SK-N-MC (cell line): Measurements from ENCODE around the gene PRMT7.

Experiments used
- DNase-seq: peaks from one replicate; pipeline ENCODE4 v3.0.0-alpha.2; 2011; ENCODE audit warnings: low read depth, low spot score
- H3K27ac ChIP-seq: fragments of 200-600 bp; sonication (generic); 2 replicates; pipeline ENCODE4 v1.5.1; 2016; ENCODE audit warnings: mixed run types
- H3K36me3 ChIP-seq: fragments of 200-600 bp; sonication (generic); 2 replicates; pipeline ENCODE4 v1.6.1; 2017; ENCODE audit warnings: antibody characterized with exemption, low read length, mixed read lengths; ENCODE audit not compliant: insufficient read depth
- H3K4me3 ChIP-seq: fragments of 200-600 bp; sonication (generic); 2 replicates; pipeline ENCODE4 v1.5.1; 2016
- H3K9ac ChIP-seq: fragments of 200-600 bp; sonication (generic); 2 replicates; pipeline ENCODE4 v1.8.0; 2017; ENCODE audit warnings: mixed run types, mixed read lengths; ENCODE audit not compliant: insufficient read length
- H3K9me3 ChIP-seq: fragments of 200-600 bp; sonication (generic); 2 replicates; pipeline ENCODE4 v1.6.1; 2017; ENCODE audit warnings: low read depth, mild to moderate bottlenecking, antibody characterized with exemption, low read length, moderate library complexity, mixed read lengths
- EZH2 ChIP-seq: fragments of 200-600 bp; sonication (generic); IDR thresholded peaks from one replicate; pipeline ENCODE4 v1.6.1; 2017; ENCODE audit warnings: antibody characterized with exemption
- FOXP2 ChIP-seq: optimal IDR thresholded peaks from 2 replicates; pipeline ENCODE3; 2011; ENCODE audit warnings: mild to moderate bottlenecking, moderate library complexity; ENCODE audit not compliant: insufficient read depth; ENCODE audit errors: extremely low read length, control extremely low read depth
- POLR2AphosphoS5 ChIP-seq: IDR thresholded peaks from 2 replicates; pipeline ENCODE4 v1.6.1; 2012; ENCODE audit warnings: mild to moderate bottlenecking, low read depth, low read length, borderline replicate concordance

The PRMT7 gene

DNA sequence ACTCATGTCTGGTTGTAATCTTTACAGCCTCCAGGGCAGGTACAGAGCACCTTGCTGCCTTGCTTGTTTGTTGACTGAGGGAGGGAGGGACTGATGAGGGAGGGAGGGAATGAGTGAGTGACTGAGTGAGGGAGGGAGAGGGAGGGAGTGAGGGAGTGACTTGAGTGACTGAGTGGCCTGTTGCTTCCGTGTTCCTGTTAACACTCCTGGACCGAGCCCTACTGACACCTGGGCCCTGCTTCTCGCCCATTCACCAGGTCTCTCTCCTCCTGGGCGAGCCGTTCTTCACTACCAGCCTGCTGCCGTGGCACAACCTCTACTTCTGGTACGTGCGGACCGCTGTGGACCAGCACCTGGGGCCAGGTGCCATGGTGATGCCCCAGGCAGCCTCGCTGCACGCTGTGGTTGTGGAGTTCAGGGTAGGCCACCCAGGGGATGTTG, 41.2 kb downstream of the PRMT7 start:
- Histone ChIP-seq H3K9ac (no peak overlapping the region), H3K27ac (no peak overlapping the region), H3K4me3 (no peak overlapping the region), H3K9me3 (no peaks in the 10 kb centered on the region), H3K36me3 (peaks cover 2% of the 10 kb centered on the region; the same call in 1 of the 2 replicates)
- no peak for DNase-seq
- TF ChIP-seq POLR2AphosphoS5, result no peak
- no peak for TF ChIP-seq FOXP2
- no peak for TF ChIP-seq EZH2

- Histone ChIP-seq H3K4me3 (no peak overlapping the region), H3K36me3 (peaks cover 2% of the 10 kb centered on the region; the same call in 1 of the 2 replicates), H3K27ac (no peak overlapping the region), H3K9ac (no peak overlapping the region), H3K9me3 (no peaks in the 10 kb centered on the region)
- no peak for DNase-seq
- TF ChIP-seq EZH2, result no peak
- no peak for TF ChIP-seq POLR2AphosphoS5
- TF ChIP-seq FOXP2, result no peak
These were observed 42.5 kb downstream of the PRMT7 start for GRCh38 chr16:68353366-68353765.

- H3K9ac ChIP-seq, result no peak overlapping the region
- TF ChIP-seq POLR2AphosphoS5, result no peak
- no peak for TF ChIP-seq EZH2
- no peak for TF ChIP-seq FOXP2
- H3K9me3 ChIP-seq, result no peaks in the 10 kb centered on the region
- no peak for DNase-seq
- H3K27ac ChIP-seq, result no peak overlapping the region
- H3K4me3 ChIP-seq, result no peak overlapping the region
- no peaks in the 10 kb centered on the region; the same call in 1 of the 2 replicates for H3K36me3 ChIP-seq
These were observed 44.0 kb downstream of the PRMT7 start for GRCh38 chr16:68354816-68355215.

DNA sequence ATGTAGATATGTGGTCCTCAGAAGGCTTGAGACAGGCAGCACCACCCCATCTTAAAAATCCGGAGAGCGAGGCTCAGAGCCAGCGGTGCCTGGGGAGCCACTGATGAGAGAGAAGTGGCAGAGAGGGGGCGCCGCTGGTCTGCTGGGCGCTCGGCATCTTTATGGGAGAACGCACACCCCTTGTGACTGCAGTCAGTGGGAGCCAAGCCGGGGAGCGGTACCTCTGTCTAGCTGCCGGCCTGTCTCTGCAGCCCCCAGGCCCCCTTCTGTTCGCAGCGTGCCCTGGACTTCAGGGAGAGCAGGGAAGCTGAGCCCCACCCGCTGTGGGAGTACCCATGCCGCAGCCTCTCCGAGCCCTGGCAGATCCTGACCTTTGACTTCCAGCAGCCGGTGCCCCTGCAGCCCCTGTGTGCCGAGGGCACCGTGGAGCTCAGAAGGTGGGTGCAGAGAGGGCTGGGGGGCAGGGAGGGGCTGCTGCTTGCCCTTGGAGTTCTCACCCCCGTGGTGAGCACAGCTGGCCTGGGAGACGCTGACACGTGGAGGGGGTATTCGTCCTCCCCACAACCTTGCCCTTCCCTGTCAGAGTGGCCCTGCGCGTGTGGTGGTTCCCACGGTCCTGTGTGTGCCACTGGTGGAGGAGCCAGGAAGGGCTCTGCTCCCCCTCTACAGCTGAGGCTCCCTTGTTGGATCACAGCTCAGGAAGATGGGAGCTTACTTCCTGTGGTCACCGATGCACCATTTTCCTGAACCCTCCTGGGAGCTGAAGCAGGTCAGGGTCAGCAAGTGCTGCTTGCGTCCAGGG, 44.8 kb downstream of the PRMT7 start:
- H3K9ac ChIP-seq, result no peak overlapping the region
- H3K27ac ChIP-seq, result no peak overlapping the region
- H3K9me3 ChIP-seq, result no peaks in the 10 kb centered on the region
- H3K36me3 ChIP-seq, result no peaks in the 10 kb centered on the region; the same call in 1 of the 2 replicates
- DNase-seq, result no peak
- H3K4me3 ChIP-seq, result no peak overlapping the region
- TF ChIP-seq POLR2AphosphoS5, result no peak

- Histone ChIP-seq H3K9ac (no peak overlapping the region), H3K27ac (no peak overlapping the region)
These were observed 45.6 kb downstream of the PRMT7 start for GRCh38 chr16:68356249-68356918.

GRCh38 chr16:68356919-68357286, 46.1 kb downstream of the PRMT7 start:
- DNase-seq, result no peak
- no peak overlapping the region for H3K27ac ChIP-seq
- H3K4me3 ChIP-seq, result no peak overlapping the region
- H3K9me3 ChIP-seq, result no peaks in the 10 kb centered on the region
- H3K36me3 ChIP-seq, result no peaks in the 10 kb centered on the region; the same call in 1 of the 2 replicates
- no peak for TF ChIP-seq EZH2
- no peak for TF ChIP-seq FOXP2
- TF ChIP-seq POLR2AphosphoS5, result no peak
- no peak overlapping the region for H3K9ac ChIP-seq

More at GRCh38 chr16:68356249-68356918, 45.6 kb downstream of the PRMT7 start:
- DNase-seq, result no peak
- Histone ChIP-seq H3K36me3 (no peaks in the 10 kb centered on the region; the same call in 1 of the 2 replicates), H3K9me3 (no peaks in the 10 kb centered on the region), H3K4me3 (no peak overlapping the region)
- TF ChIP-seq EZH2 (no peak), FOXP2 (no peak), POLR2AphosphoS5 (no peak)

GRCh38 chr16:68357521-68357922, 46.7 kb downstream of the PRMT7 start:
- Histone ChIP-seq H3K9me3 (no peaks in the 10 kb centered on the region), H3K4me3 (no peak overlapping the region), H3K9ac (no peak overlapping the region), H3K27ac (no peak overlapping the region), H3K36me3 (no peaks in the 10 kb centered on the region; the same call in 1 of the 2 replicates)
- TF ChIP-seq EZH2, result no peak
- no peak for TF ChIP-seq FOXP2
- TF ChIP-seq POLR2AphosphoS5, result no peak
- no peak for DNase-seq

- no peak overlapping the region for H3K4me3 ChIP-seq
- no peaks in the 10 kb centered on the region for H3K9me3 ChIP-seq
- H3K27ac ChIP-seq, result no peak overlapping the region
- no peak overlapping the region for H3K9ac ChIP-seq
- no peak for DNase-seq
- TF ChIP-seq EZH2, result no peak
- TF ChIP-seq POLR2AphosphoS5, result no peak
- TF ChIP-seq FOXP2, result no peak
- no peaks in the 10 kb centered on the region; the same call in 1 of the 2 replicates for H3K36me3 ChIP-seq
These were observed 47.1 kb downstream of the PRMT7 start for GRCh38 chr16:68357923-68358322.

GRCh38 chr16:68358951-68359350, 48.1 kb downstream of the PRMT7 start:
- Histone ChIP-seq H3K4me3 (no peak overlapping the region), H3K9ac (no peak overlapping the region), H3K27ac (no peak overlapping the region), H3K9me3 (no peaks in the 10 kb centered on the region), H3K36me3 (no peaks in the 10 kb centered on the region; the same call in 1 of the 2 replicates)
- no peak for TF ChIP-seq EZH2
- no peak for DNase-seq
